Neuron (in vitro differentiated cells): ENCODE results near the gene CARS2.
"Not testable (repeated sequence)": the region's sequence is repeated elsewhere in the genome, so short reads cannot be mapped to it uniquely, and the experiment has no call there.

Source experiments
- H2AFZ ChIP-seq: one replicate; pipeline ENCODE4 v1.6.1; 2013; ENCODE audit warnings: low read depth, mild to moderate bottlenecking, inconsistent platforms, low read length, moderate library complexity
- H3K27me3 ChIP-seq: one replicate; pipeline ENCODE4 v1.6.1; 2013; ENCODE audit warnings: low read length; ENCODE audit not compliant: insufficient read depth
- H3K36me3 ChIP-seq: one replicate; pipeline ENCODE4 v1.6.1; 2013; ENCODE audit warnings: low read length; ENCODE audit not compliant: insufficient read depth
- H3K4me1 ChIP-seq: one replicate; pipeline ENCODE4 v1.6.1; 2013; ENCODE audit warnings: low read length; ENCODE audit not compliant: insufficient read depth
- H3K4me3 ChIP-seq: 2 replicates; pipeline ENCODE4 v1.5.1; 2013; ENCODE audit warnings: mild to moderate bottlenecking, low read length, moderate library complexity
- H3K9me3 ChIP-seq: one replicate; pipeline ENCODE4 v1.6.1; 2013; ENCODE audit warnings: low read length

The CARS2 gene

DNA sequence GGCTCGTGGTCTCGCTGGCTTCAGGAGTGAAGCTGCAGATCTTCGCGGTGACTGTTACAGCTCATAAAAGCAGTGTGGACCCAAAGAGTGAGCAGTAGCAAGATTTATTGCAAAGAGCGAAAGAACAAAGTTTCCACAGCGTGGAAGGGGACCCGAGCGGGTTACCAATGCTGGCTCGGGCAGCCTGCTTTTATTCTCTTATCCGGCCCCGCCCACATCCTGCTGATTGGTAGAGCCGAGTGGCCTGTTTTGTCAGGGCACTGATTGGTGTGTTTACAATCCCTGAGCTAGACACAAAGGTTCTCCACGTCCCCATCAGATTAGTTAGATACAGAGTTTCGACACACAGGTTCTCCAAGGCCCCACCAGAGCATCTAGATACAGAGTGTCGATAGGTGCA is 73.7 kb downstream of the CARS2 start:
- not testable (repeated sequence) for H2AFZ ChIP-seq, H3K9me3 ChIP-seq, H3K4me1 ChIP-seq, H3K4me3 ChIP-seq, H3K27me3 ChIP-seq
- H3K36me3 ChIP-seq, result peaks cover 43% of the 10 kb centered on the region

DNA sequence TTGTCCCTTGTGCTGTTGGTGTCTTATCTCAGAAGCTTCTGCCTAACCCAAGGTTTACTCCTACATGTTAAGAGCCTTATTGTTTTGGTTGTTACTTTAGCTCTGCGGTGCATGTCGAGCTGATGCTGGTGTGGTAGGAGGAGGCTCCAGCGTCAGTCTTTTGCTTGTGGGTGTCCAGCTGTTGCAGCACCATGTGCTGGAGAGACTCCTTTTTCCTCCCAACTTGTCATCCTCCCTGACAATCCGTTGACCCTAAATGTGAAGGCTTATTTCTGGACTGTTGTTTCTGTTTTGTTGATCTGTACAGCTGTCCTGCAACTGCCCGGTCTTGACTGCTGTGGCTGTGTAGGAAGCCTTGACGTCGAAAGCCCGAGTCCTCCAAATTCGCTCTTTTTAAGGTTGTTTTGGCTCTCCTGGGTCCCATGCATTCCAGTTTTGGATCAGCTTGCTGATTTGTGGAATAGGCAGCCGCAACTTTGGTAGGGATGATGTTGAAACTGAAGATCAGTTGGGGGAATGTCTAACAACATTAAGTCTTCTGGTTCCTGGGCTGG is 75.3 kb downstream of the CARS2 start:
- no peaks in the 10 kb centered on the region for H3K4me1 ChIP-seq
- H3K27me3 ChIP-seq, result no peaks in the 10 kb centered on the region
- no peak overlapping the region for H3K4me3 ChIP-seq
- H3K9me3 ChIP-seq, result peaks cover 2% of the 10 kb centered on the region
- peaks cover 30% of the 10 kb centered on the region for H3K36me3 ChIP-seq
- no peak overlapping the region for H2AFZ ChIP-seq

DNA sequence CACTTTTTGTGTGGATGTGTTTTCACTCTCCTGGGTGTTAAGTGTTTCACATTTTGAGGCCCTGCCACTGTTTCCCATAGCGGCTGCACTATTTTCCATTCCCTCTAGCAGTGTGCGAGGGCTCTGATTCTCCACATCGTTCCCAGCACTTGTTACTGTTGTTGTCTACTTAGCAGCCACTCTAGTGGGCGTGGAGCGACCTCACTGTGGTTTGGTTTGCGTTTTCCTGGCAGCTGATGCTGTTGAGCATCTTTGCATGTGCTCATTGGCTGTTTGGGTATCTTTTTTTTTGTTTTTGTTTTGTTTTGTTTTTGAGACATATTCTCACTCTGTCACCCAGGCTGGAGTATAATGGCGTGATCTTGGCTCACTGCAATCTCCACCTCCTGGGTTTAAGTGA is 76.2 kb downstream of the CARS2 start:
- no peak overlapping the region for H2AFZ ChIP-seq
- peaks cover 2% of the 10 kb centered on the region for H3K9me3 ChIP-seq
- no peaks in the 10 kb centered on the region for H3K4me1 ChIP-seq
- no peaks in the 10 kb centered on the region for H3K27me3 ChIP-seq
- H3K36me3 ChIP-seq, result peaks cover 21% of the 10 kb centered on the region
- no peak overlapping the region for H3K4me3 ChIP-seq

DNA sequence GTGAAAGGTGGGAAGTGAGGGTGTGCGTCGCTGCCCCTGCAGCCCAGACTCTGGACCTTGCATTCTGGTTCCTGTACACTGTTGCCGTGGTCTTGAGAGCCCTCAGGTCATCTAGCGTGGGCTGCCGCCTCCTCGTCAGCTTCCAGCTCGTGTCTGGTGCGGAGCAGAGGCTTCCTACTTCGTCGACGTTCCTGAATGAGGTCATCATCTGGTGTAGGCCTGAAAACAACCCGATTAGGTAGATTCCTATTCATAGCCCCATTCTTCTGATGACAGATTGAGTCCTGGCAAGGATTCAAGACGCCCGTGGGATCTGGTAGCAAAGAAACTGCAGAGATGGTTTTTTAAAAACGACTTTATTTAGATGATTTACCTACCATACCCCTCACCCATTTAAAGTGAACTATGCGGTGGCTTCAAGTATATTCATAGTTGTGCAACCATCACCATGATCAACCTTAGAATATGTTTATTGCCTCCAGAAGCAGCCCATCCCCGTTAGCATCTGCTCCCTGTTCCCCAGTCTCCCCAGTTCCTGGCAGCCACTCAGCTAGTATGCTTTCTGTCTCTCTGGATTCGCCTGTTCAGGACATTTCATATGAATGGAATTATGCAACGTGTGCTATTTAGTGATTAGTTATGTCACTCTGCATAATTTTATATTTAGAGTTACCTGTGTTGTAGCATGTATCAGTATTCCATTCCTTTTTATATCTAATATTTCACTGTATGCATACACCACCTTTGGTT is 76.8 kb downstream of the CARS2 start:
- H3K4me3 ChIP-seq, result no peak overlapping the region
- no peaks in the 10 kb centered on the region for H3K4me1 ChIP-seq
- H3K27me3 ChIP-seq, result no peaks in the 10 kb centered on the region
- peaks cover 2% of the 10 kb centered on the region for H3K9me3 ChIP-seq
- H2AFZ ChIP-seq, result no peak overlapping the region
- peaks cover 15% of the 10 kb centered on the region for H3K36me3 ChIP-seq

DNA sequence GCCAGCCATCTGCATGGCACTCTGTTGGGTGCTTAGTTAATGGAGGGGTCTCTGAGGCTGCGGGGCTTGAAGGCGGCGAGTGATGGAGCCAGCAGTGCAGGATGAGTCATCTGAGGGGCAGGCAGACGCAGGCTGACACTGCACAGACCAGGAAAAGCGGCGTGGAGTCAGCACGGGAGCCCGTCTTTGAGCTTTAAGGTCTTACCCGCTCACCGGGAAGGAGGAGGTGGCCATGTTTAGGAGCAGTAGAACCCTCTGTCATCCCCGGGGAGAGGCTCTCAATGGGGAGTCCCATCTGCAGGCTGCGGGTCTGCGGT is 77.5 kb downstream of the CARS2 start:
- Histone ChIP-seq H3K4me1 (no peaks in the 10 kb centered on the region), H3K9me3 (peaks cover 2% of the 10 kb centered on the region), H3K4me3 (no peak overlapping the region), H3K27me3 (no peaks in the 10 kb centered on the region), H3K36me3 (peaks cover 16% of the 10 kb centered on the region), H2AFZ (no peak overlapping the region)

DNA sequence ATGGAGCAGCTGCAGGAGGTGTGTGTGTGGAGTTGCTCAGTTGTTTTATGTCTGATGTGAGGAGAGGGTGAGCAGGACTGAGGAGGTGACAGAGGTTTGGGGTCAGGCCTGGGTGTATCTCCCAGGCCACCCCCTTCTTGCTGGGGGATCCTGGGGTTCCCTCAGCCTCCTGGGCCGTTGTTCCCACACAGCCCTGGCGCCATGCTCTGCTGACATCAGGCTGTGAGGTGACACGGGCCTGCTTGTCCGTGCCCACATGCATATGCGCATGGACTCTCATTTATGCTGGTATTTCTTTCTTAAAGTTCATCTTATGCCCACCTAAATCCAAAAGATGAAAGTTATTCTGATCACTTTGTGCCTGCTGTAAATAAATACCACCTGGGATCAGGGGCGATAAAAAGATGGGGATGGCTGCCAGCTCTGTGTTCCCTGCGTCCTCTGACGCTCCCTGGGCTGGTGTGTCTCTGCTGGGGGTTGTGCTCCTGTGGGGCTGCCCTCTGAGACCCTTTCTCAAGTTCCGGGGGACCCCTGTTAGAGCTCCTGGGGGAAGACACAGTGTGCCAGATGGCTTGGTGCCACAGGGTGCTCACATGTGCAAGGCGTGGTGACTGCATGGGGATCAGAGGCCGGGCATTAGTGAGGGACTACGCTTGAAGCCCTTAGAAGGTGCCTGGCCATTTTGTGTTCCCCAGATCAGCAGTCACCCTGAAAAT is 78.0 kb downstream of the CARS2 start:
- peaks cover 21% of the 10 kb centered on the region for H3K36me3 ChIP-seq
- peaks cover 2% of the 10 kb centered on the region for H3K9me3 ChIP-seq

DNA sequence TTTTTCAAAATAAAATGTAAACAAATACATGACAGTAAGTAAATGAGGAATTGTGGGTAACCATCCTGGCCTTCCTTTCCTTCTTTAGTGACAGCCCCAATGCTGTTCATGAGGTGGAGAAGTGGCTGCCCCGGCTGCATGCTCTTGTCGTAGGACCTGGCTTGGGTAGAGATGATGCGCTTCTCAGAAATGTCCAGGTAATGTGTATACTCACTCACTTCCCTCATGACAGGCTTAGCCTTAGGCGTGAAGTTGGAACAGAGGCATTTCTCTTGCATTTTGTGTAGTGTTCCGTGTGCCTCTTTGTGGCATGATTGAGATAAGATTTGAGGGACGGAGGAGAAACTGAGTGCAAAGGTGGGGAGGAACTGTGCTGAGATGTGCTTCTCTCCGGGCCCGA is 78.6 kb downstream of the CARS2 start:
- peaks cover 26% of the 10 kb centered on the region for H3K36me3 ChIP-seq
- H3K4me3 ChIP-seq, result no peak overlapping the region
- no peaks in the 10 kb centered on the region for H3K4me1 ChIP-seq
- no peak overlapping the region for H2AFZ ChIP-seq
- H3K9me3 ChIP-seq, result peaks cover 2% of the 10 kb centered on the region
- H3K27me3 ChIP-seq, result no peaks in the 10 kb centered on the region

More for the DNA sequence above, 78.0 kb downstream of the CARS2 start:
- Histone ChIP-seq H2AFZ (no peak overlapping the region), H3K4me3 (no peak overlapping the region), H3K4me1 (no peaks in the 10 kb centered on the region), H3K27me3 (no peaks in the 10 kb centered on the region)

DNA sequence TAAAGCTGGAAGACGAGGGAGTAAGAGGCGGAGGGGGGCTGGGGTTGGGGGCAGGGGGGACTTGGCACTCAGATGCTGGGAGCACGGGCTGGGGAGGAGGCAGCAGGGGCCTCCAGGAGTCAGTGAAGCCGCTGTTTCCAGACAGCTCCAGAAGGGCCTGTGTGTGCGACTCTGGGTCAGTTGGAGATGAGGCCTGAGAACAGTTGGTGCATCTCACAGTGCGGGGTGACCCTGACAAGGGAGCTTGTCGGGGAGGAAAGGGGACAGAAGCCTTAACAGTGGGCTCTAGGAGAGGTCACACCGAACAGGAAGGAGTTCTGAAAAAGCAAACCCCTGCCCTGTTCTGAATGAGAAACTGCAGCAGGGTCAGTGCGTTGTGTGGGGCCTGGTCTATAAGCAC is 79.4 kb downstream of the CARS2 start:
- no peak overlapping the region for H2AFZ ChIP-seq
- no peak overlapping the region for H3K4me3 ChIP-seq
- H3K36me3 ChIP-seq, result peaks cover 26% of the 10 kb centered on the region
- no peaks in the 10 kb centered on the region for H3K27me3 ChIP-seq
- no peaks in the 10 kb centered on the region for H3K4me1 ChIP-seq
- peaks cover 2% of the 10 kb centered on the region for H3K9me3 ChIP-seq

DNA sequence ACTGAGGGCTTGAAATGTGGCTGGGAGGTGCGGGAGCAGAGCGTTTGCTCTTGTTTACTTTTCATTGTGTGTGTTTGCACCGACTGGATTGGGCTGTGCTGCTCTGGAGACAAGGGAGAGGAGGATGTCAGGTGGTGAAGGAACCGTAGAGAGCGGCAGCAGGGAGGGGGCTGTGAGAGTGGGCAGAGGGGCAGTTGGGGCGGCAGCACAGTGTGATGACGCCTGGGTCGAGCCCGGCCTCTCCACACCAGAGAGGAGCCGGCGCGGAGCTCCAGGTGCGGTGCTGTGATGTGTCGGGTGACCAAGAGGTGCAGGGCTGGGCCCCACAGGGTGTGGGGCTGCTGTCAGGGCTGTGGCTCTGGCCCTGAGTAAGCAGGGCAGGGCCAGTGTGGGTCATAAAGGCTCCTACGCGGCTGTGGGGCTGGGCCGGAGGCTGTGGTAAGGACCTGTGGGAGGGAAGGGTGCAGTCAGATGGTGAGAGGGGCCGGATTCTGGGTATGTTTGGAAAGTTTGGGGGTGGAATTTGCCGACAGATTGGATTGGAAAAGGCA is 80.1 kb downstream of the CARS2 start:
- H3K36me3 ChIP-seq, result peaks cover 22% of the 10 kb centered on the region
- no peak overlapping the region for H2AFZ ChIP-seq
- H3K4me1 ChIP-seq, result no peaks in the 10 kb centered on the region
- H3K27me3 ChIP-seq, result no peaks in the 10 kb centered on the region
- H3K4me3 ChIP-seq, result no peak overlapping the region
- peaks cover 2% of the 10 kb centered on the region for H3K9me3 ChIP-seq

DNA sequence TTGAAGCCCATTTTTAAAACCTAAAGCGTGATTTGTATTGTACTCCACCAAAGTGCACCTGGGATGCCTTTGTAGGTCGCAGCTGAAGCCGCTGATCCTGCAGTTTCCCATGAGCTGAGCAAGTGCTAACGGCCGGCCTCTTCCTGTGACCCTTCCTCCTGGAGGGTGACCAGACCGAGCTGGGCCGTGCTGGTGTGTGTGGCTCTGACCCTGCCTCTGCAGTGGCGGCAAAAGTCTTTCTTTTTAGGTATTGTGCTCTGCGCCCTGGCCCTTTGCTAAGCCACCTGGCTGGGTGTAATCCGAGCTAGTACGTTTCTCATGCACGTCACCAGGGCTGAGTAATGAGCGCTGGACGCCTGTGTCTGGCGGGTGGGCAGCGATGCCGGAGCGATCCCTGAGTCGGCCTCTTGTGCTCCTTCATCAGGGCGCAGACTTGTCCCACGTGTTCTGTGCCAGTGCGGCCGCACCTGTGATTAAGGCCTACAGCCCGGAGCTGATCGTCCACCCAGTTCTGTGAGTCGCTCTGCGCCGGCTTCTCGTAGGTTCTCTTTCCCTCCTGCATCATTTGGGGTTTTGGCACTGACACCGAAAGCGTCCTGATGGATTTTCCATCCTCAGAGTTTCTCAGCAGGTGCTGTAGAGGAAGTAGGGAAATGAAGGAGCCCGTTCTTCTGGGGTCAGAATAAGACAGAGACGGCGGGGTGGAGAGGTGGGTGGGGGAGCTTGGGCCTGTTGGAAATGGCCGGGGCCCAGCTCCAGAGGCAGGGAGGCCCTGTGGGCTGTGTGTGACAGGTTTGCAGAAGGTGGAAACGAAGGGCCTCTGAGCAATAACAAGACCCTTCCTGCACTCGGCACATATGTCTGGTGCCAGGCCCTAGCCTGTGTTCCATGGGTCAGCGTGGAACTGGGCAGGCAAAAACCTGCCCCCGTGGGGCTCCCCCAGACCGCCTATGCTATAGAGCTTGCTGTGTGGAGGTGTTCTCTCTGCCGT is 80.9 kb downstream of the CARS2 start:
- Histone ChIP-seq H2AFZ (no peak overlapping the region), H3K4me1 (no peaks in the 10 kb centered on the region), H3K36me3 (peaks cover 20% of the 10 kb centered on the region), H3K9me3 (no peaks in the 10 kb centered on the region), H3K4me3 (no peak overlapping the region), H3K27me3 (no peaks in the 10 kb centered on the region)

DNA sequence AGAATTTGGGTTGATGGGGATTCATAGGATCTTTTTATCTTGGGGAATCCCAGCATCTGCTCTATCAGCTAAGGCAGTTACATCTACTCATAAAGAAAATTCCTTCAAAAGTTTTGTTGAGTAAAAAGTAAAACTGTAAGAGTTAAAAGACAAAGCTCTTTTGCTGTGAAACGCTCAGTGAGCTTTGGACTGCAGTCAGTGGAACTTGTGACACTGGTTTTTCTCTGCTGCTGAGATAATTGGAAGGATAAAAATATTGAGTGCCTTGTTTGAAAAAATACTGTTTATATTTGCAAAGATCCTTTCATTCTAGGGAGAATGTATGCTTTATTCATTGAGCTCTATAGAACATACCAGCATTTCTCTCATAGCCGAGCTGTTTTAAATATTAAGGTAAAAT is 85.3 kb downstream of the CARS2 start:
- Histone ChIP-seq H3K9me3 (no peaks in the 10 kb centered on the region), H3K4me3 (no peak overlapping the region), H2AFZ (no peak overlapping the region), H3K36me3 (peaks cover 11% of the 10 kb centered on the region), H3K27me3 (no peaks in the 10 kb centered on the region), H3K4me1 (peaks cover 17% of the 10 kb centered on the region)

DNA sequence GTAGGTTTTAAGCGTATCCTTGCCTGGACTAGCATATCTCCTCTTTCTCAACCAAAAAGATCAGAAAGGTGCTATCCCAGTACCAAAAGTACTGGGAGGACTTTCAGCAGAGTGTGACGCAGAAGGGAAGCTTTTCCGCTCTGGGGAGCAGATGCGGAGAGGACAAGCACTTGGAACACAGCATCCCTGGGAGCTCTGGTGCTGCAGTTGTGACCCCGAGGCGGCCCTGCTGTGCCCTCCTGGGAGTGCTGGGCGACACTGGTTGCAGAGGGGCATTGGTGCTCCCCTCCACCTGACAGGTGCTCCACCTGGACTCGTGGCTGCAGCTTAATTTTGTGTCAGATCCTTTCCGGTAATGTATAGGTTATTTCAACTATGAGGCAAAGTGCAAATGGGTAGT is 87.1 kb downstream of the CARS2 start:
- no peaks in the 10 kb centered on the region for H3K9me3 ChIP-seq
- peaks cover 21% of the 10 kb centered on the region for H3K4me1 ChIP-seq
- H3K27me3 ChIP-seq, result no peaks in the 10 kb centered on the region
- peaks cover 11% of the 10 kb centered on the region for H3K36me3 ChIP-seq
- H2AFZ ChIP-seq, result no peak overlapping the region
- H3K4me3 ChIP-seq, result no peak overlapping the region
